Measurements from ENCODE around the gene CNTROB. TPM values are rescaled to one million over a fixed set of nuclear protein-coding genes. Genes with fewer than 3 reads are reported as not detected.

Gene CNTROB
- total RNA-seq, 1 experiment from 2014 or later, result 30.1 TPM

DNA sequence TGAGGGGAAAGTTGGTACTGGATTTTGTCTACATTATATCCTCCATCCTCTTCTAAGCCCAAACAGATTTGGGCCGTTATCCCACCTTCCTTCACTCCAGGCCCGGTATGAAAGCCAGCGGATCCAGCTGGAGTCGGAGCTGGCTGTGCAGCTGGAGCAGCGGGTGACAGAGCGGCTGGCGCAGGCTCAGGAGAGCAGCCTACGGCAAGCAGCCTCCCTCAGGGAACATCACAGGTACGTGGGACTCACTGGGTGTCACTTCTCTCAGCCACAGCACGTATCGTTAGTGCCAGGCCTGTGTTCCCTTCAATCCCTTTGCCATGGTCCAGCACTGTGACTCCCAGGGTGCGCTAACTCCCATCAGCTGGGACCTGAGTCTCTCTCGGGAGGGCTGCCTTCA lies 11.3 kb downstream of the CNTROB start:
- H3K79me1 ChIP-seq (ENCODE audit: insufficient read depth, low read depth, low read length, poor library complexity, severe bottlenecking), result no peaks in the 10 kb centered on the region
- TF ChIP-seq, protein P1, sequence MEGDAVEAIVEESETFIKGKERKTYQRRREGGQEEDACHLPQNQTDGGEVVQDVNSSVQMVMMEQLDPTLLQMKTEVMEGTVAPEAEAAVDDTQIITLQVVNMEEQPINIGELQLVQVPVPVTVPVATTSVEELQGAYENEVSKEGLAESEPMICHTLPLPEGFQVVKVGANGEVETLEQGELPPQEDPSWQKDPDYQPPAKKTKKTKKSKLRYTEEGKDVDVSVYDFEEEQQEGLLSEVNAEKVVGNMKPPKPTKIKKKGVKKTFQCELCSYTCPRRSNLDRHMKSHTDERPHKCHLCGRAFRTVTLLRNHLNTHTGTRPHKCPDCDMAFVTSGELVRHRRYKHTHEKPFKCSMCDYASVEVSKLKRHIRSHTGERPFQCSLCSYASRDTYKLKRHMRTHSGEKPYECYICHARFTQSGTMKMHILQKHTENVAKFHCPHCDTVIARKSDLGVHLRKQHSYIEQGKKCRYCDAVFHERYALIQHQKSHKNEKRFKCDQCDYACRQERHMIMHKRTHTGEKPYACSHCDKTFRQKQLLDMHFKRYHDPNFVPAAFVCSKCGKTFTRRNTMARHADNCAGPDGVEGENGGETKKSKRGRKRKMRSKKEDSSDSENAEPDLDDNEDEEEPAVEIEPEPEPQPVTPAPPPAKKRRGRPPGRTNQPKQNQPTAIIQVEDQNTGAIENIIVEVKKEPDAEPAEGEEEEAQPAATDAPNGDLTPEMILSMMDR (conservative IDR thresholded peaks at IDR 0.05), result no peak
- H3K9me3 Mint-ChIP-seq, result no peaks in the 10 kb centered on the region
- WGBS (ENCODE audit: extremely low coverage, insufficient read length, low lambda C conversion rate), result no CpG with 5 or more reads among the region's 13 CpGs
- H3K56ac ChIP-seq (ENCODE audit: insufficient read length, low read depth, low read length), result no peak overlapping the region
- no peaks in the 10 kb centered on the region for H3K9me3 ChIP-seq (ENCODE audit: control insufficient read depth, low read depth, low read length)
- no peak overlapping the region for H2BK5ac ChIP-seq (ENCODE audit: insufficient read length, low read length)
- no peak overlapping the region for H2AK5ac ChIP-seq (ENCODE audit: insufficient read length, low read length)
- H3K27me3 Mint-ChIP-seq (ENCODE audit: low read depth), result no peaks in the 10 kb centered on the region
- no peak overlapping the region for H3K4me2 ChIP-seq (ENCODE audit: insufficient read depth, insufficient read length, low read length)
- no peak overlapping the region for H3K27ac ChIP-seq (ENCODE audit: insufficient read length, low read depth, low read length)
- H2BK20ac ChIP-seq (ENCODE audit: low read depth, low read length, poor library complexity, severe bottlenecking), result no peak overlapping the region
- H3K79me2 ChIP-seq (ENCODE audit: insufficient read depth, low read length), result no peaks in the 10 kb centered on the region
- no peaks in the 10 kb centered on the region for H4K20me1 ChIP-seq (ENCODE audit: control insufficient read depth, insufficient read depth, insufficient read length)
- H4K8ac ChIP-seq (replicated peaks; ENCODE audit: insufficient read length, low read depth, low read length), result no peak overlapping the region
- no peak overlapping the region for H4K91ac ChIP-seq (ENCODE audit: insufficient read length, low read depth, low read length)
- H3K27me3 ChIP-seq (ENCODE audit: insufficient read depth, low read length), result no peaks in the 10 kb centered on the region
- H2AFZ ChIP-seq (ENCODE audit: low read length), result no peak overlapping the region
- H3K4me3 Mint-ChIP-seq, result no peak overlapping the region
- no peaks in the 10 kb centered on the region for H3K23me2 ChIP-seq (ENCODE audit: insufficient read length, low read depth, low read length, poor library complexity, severe bottlenecking)
- H3T11ph ChIP-seq (ENCODE audit: low read length), result no peak overlapping the region
- no peak overlapping the region for H3K27ac Mint-ChIP-seq
- no peak overlapping the region for H3K23ac ChIP-seq (ENCODE audit: insufficient read length, low read depth, low read length)
- no peak overlapping the region for H2BK15ac ChIP-seq (ENCODE audit: low read depth, low read length)
- H3K4me1 ChIP-seq (ENCODE audit: insufficient read depth, low read length), result no peaks in the 10 kb centered on the region
- no peaks in the 10 kb centered on the region for H3K4me1 Mint-ChIP-seq
- H3K4ac ChIP-seq (ENCODE audit: low read depth, low read length), result no peak overlapping the region
- H2BK120ac ChIP-seq (ENCODE audit: low read depth, low read length, poor library complexity, severe bottlenecking), result no peak overlapping the region
- no peak overlapping the region for H3K18ac ChIP-seq (ENCODE audit: insufficient read length, low read depth, low read length)
- H4K5ac ChIP-seq (ENCODE audit: insufficient read length, low read depth, low read length), result no peak overlapping the region
- DNase-seq, result no peak
- no peak overlapping the region for H2BK12ac ChIP-seq (ENCODE audit: insufficient read length, low read depth, low read length)
- H3K36me3 Mint-ChIP-seq (ENCODE audit: insufficient read depth in 1 of 3, low read depth in 3 of 3), result peaks cover 23 to 83% (median 81%) of the 10 kb centered on the region in 3 experiments; a peak in 6 of 7 replicates
- no peak overlapping the region for H3K9ac ChIP-seq (ENCODE audit: extremely low read depth, insufficient read length, low read length)
- H3K14ac ChIP-seq (ENCODE audit: insufficient read depth, low read length), result no peak overlapping the region

Data from H9 (cell line).